ENCODE data around the gene EFCAB6.

DNA sequence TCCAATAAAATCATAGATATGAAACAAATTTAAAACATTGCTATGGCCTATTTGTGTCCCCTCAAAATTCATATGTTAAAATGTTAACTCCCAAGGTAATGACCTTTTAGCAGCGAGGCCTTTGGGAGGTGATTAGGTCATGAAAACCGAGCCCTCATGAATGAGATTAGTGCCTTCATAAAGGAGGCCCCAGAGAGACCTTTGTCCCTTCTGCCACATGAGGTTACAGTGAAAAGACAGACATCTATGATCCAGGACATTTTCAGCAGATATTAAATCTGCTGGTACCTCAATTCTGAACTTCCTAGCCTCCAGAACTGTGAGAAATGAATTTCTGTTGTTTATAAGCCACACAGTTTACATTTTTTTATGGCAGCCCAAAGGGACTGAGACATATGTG, 228.6 kb downstream of the EFCAB6 start:
- TF ChIP-seq CTCF (IDR thresholded peaks at IDR 0.05) (no peak), POLR2A (IDR thresholded peaks at IDR 0.05) (no peak)
